C4-2B (cell line): Measurements from ENCODE around the gene MAP1S.

Source experiments
- ZFX ChIP-seq: fragments of 450-650 bp; IDR thresholded peaks from 2 replicates; pipeline ENCODE4 v1.6.1; 2017
- TF ChIP-seq, protein P1 (sequence below): fragments of 450-650 bp; conservative IDR thresholded peaks from 2 replicates; pipeline ENCODE4 v1.5.1; 2017; ENCODE audit warnings: mild to moderate bottlenecking

DNA sequence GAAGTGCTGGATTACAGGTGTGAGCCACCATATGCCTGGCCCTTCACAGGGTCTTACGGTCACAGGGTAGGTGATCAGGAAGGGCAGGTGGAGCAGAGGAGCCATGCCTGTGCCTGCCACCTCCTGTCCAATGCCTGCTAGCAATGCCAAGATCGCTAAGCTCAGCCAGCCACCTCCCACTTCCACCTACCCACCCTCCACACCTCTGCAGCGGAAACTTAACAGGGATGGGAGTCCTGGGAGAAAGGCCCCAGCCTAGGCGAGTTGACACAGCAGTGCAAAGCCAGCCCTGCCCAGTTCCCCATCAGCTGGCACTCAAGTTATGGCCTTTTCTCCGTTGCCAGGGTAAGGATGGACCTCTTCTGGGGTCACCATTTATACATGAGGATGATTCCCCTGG is 16.1 kb downstream of the MAP1S start:
- TF ChIP-seq, protein P1, sequence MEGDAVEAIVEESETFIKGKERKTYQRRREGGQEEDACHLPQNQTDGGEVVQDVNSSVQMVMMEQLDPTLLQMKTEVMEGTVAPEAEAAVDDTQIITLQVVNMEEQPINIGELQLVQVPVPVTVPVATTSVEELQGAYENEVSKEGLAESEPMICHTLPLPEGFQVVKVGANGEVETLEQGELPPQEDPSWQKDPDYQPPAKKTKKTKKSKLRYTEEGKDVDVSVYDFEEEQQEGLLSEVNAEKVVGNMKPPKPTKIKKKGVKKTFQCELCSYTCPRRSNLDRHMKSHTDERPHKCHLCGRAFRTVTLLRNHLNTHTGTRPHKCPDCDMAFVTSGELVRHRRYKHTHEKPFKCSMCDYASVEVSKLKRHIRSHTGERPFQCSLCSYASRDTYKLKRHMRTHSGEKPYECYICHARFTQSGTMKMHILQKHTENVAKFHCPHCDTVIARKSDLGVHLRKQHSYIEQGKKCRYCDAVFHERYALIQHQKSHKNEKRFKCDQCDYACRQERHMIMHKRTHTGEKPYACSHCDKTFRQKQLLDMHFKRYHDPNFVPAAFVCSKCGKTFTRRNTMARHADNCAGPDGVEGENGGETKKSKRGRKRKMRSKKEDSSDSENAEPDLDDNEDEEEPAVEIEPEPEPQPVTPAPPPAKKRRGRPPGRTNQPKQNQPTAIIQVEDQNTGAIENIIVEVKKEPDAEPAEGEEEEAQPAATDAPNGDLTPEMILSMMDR, result no peak
- TF ChIP-seq ZFX, result no peak
